Measurements from ENCODE around the gene CD22.
"Not testable (repeated sequence)": the region's sequence is repeated elsewhere in the genome, so short reads cannot be mapped to it uniquely, and the experiment has no call there.

- TF ChIP-seq CTCF, EP300, POLR2A, POLR2AphosphoS5 (IDR thresholded peaks at IDR 0.05): not testable (repeated sequence)
These were observed 42.9 kb upstream of the CD22 start for GRCh38 chr19:35286101-35286500.
